ENCODE measurements around the gene LHB.

DNA sequence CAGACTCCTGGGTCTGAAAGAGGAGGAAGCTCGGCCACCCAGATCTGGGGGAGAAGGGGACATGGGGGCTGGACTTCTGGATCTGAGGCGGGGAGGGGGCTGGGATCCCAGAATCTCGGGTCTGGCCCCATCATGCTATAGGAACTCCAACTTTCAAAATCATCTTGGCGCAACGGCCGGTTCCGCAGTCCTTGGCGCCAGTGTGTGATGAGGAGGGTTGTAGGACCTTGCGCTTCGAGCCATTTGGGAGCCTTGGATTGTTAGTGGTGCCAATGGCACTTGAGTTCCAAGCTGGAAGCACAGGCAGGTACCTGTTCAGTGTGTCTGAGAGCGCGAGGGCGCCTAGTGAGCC lies 22.9 kb downstream of the LHB start:
- TF ChIP-seq GATA2 (IDR thresholded peaks at IDR 0.05; ENCODE audit: low read depth, low read length) (no peak), GATA3 (IDR thresholded peaks at IDR 0.05; ENCODE audit: low read depth, low read length) (no peak)
